Adrenal gland (tissue), 5 donors: Measurements from ENCODE around the gene BCL2L1.

ENCODE experiments used
- POLR2A ChIP-seq, 2 donors: fragments of 450-650 bp; IDR thresholded peaks; one replicate each; pipeline ENCODE4 v1.6.1; 2017; ENCODE audit warnings: antibody characterized with exemption in 2 of 2, mild to moderate bottlenecking in 2 of 2, moderate library complexity in 1 of 2
- TF ChIP-seq, protein P1 (sequence below), 6 experiments: fragments of 450-650 bp in 4 of 6; fragments of 200-600 bp in 2 of 6; sonication (generic) in 1 of 6; IDR thresholded peaks; 1 replicate in 5 of 6; 2 replicates in 1 of 6; pipeline versions ENCODE4 v1.5.1 to v1.8.0; 2016 to 2021; ENCODE audit warnings: antibody characterized with exemption in 6 of 6, mild to moderate bottlenecking in 2 of 6, moderate library complexity in 1 of 6
- donor health status: DM: no; HTN: no; CAD: no.

DNA sequence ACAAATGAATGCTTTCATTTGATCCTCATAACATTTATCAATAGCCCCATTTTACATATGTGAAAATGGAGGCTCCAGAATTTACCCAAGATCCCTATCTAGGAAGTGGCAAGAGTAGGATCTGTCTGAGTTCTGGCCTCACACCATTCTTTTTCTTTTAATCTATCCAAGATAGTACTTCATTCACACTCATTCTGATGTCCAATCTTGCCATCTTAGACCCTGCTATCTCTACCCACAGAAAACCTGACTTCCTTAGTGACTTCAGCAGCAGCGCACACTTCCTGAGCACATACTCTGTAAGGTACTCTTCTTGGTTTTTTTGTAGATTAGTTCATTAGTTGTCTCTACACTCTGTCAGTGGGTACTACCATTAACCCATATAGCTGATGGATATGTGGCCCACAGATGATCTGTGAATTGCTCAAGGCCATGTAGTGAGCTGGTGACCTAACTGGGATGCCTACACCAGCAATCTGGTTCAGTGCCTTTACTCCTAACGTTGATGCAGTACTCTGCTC is 48.7 kb downstream of the BCL2L1 start:
- TF ChIP-seq, protein P1, sequence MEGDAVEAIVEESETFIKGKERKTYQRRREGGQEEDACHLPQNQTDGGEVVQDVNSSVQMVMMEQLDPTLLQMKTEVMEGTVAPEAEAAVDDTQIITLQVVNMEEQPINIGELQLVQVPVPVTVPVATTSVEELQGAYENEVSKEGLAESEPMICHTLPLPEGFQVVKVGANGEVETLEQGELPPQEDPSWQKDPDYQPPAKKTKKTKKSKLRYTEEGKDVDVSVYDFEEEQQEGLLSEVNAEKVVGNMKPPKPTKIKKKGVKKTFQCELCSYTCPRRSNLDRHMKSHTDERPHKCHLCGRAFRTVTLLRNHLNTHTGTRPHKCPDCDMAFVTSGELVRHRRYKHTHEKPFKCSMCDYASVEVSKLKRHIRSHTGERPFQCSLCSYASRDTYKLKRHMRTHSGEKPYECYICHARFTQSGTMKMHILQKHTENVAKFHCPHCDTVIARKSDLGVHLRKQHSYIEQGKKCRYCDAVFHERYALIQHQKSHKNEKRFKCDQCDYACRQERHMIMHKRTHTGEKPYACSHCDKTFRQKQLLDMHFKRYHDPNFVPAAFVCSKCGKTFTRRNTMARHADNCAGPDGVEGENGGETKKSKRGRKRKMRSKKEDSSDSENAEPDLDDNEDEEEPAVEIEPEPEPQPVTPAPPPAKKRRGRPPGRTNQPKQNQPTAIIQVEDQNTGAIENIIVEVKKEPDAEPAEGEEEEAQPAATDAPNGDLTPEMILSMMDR (IDR thresholded peaks at IDR 0.05) = no peak
- TF ChIP-seq POLR2A (IDR thresholded peaks at IDR 0.05) = no peak
